Common myeloid progenitor, CD34-positive (primary cell): ENCODE results near the gene PLA2G2D.

Experiments used
- CTCF ChIA-PET: fragments of 350-600 bp; sonication (Branson Sonifier 250); formaldehyde crosslinking; loops from one replicate; lab custom pipeline; 2021; ENCODE audit warnings: antibody characterized with exemption; lab: Charles Lee
- POLR2A ChIA-PET: fragments of 350-600 bp; sonication (Branson Sonifier 250); formaldehyde crosslinking; loops from one replicate; lab custom pipeline; 2021; ENCODE audit warnings: antibody characterized with exemption; lab: Charles Lee
- DNase-seq, 3 donors: peaks; one replicate each; pipeline versions ENCODE4 v3.0.0 to v3.0.0-alpha.2; 2013
- H3K27ac ChIP-seq, 2 experiments: 1 replicate in 1 of 2; 2 replicates in 1 of 2; pipeline ENCODE4 v1.7.0; 2013; ENCODE audit warnings: inconsistent platforms in 2 of 2, low read length in 2 of 2, mild to moderate bottlenecking in 2 of 2, low read depth in 1 of 2, moderate library complexity in 1 of 2; ENCODE audit not compliant: severe bottlenecking in 2 of 2, insufficient read depth in 1 of 2, poor library complexity in 1 of 2
- H3K27me3 ChIP-seq, 5 experiments: replicated peaks in 2 of 5; 1 replicate in 3 of 5; 2 replicates in 2 of 5; pipeline versions ENCODE4 v1.6.1 to v1.7.0; 2013; ENCODE audit warnings: low read length in 4 of 5, mild to moderate bottlenecking in 2 of 5, moderate library complexity in 2 of 5, inconsistent platforms in 1 of 5; ENCODE audit not compliant: insufficient read depth in 5 of 5, control insufficient read depth in 4 of 5
- H3K36me3 ChIP-seq, 4 experiments: 1 replicate in 2 of 4; 2 replicates in 2 of 4; pipeline versions ENCODE4 v1.6.1 to v1.7.0; 2013; ENCODE audit warnings: low read length in 3 of 4, control low read depth in 1 of 4, mild to moderate bottlenecking in 1 of 4; ENCODE audit not compliant: control insufficient read depth in 4 of 4, insufficient read depth in 4 of 4
- H3K4me1 ChIP-seq, 4 experiments: 1 replicate in 3 of 4; 2 replicates in 1 of 4; pipeline versions ENCODE4 v1.6.1 to v1.7.1; 2013; ENCODE audit warnings: low read length in 3 of 4, mild to moderate bottlenecking in 3 of 4, control low read depth in 1 of 4, inconsistent platforms in 1 of 4, moderate library complexity in 1 of 4; ENCODE audit not compliant: control insufficient read depth in 4 of 4, insufficient read depth in 4 of 4; ENCODE audit errors: control extremely low read depth in 1 of 4
- H3K4me3 ChIP-seq, 7 experiments: 1 replicate in 4 of 7; 2 replicates in 3 of 7; pipeline versions ENCODE4 v1.5.1 to v1.7.0; 2013; ENCODE audit warnings: mild to moderate bottlenecking in 7 of 7, low read length in 6 of 7, moderate library complexity in 6 of 7, inconsistent platforms in 2 of 7, low read depth in 2 of 7, control low read depth in 1 of 7; ENCODE audit not compliant: insufficient read depth in 4 of 7, control insufficient read depth in 1 of 7; ENCODE audit errors: extremely low read depth in 1 of 7
- H3K9me3 ChIP-seq, 5 experiments: 1 replicate in 4 of 5; 2 replicates in 1 of 5; pipeline versions ENCODE4 v1.6.1 to v1.7.1; 2013; ENCODE audit warnings: low read length in 4 of 5, mild to moderate bottlenecking in 2 of 5, inconsistent platforms in 1 of 5, low read depth in 1 of 5, moderate library complexity in 1 of 5; ENCODE audit not compliant: control insufficient read depth in 4 of 5, insufficient read depth in 2 of 5; ENCODE audit errors: control extremely low read depth in 1 of 5
- WGBS: methylation state at CpG from one replicate; pipeline ENCODE4 v1.1.5; 2013; ENCODE audit not compliant: insufficient coverage; 5-methylcytosine and 5-hydroxymethylcytosine counted together

PLA2G2D gene

GRCh38 chr1:20080441-20081352 lies 38.6 kb downstream of the PLA2G2D start:
- no peaks in the 10 kb centered on the region for H3K36me3 ChIP-seq
- peaks cover 0 to 21% (median 12%) of the 10 kb centered on the region in 4 experiments for H3K4me1 ChIP-seq
- H3K27ac ChIP-seq, result no peak overlapping the region
- peak; percentile 24 to 70 (median 64) for DNase-seq
- H3K27me3 ChIP-seq, result peaks cover 0 to 13% (median 5%) of the 10 kb centered on the region in 5 experiments
- CTCF ChIA-PET, result interaction anchor here (1.0 to 1.7 kb wide), 2 partner anchors 13 to 17 kb away, joined by 3 read pairs; no protein-coding TSS in a partner anchor
- H3K4me3 ChIP-seq, result peak overlapping the region in 1 of 7 experiments; percentile 40
- 9% methylated on average over 13 of the region's 20 CpGs for WGBS
- H3K9me3 ChIP-seq, result no peaks in the 10 kb centered on the region
- POLR2A ChIA-PET, result no interaction called here

GRCh38 chr1:20079661-20080305 lies 39.6 kb downstream of the PLA2G2D start:
- 28% methylated on average over 6 of the region's 8 CpGs for WGBS
- Histone ChIP-seq H3K4me1 (peaks cover 0 to 21% (median 12%) of the 10 kb centered on the region in 4 experiments), H3K27ac (no peak overlapping the region), H3K36me3 (no peaks in the 10 kb centered on the region), H3K9me3 (no peaks in the 10 kb centered on the region), H3K27me3 (peaks cover 0 to 13% (median 5%) of the 10 kb centered on the region in 5 experiments), H3K4me3 (no peak overlapping the region)
- DNase-seq, result peak in 1 of 3 donors; percentile 14
- ChIA-PET CTCF (interaction anchor here (1.0 kb wide), 1 partner anchor 18 kb away, joined by 3 read pairs; no protein-coding TSS in a partner anchor), POLR2A (no interaction called here)

- Histone ChIP-seq H3K36me3 (no peaks in the 10 kb centered on the region), H3K4me1 (peaks cover 0 to 21% (median 12%) of the 10 kb centered on the region in 4 experiments), H3K9me3 (no peaks in the 10 kb centered on the region), H3K4me3 (no peak overlapping the region), H3K27ac (no peak overlapping the region), H3K27me3 (peaks cover 0 to 13% (median 5%) of the 10 kb centered on the region in 5 experiments)
- DNase-seq, result no peak
- POLR2A ChIA-PET, result no interaction called here
- CTCF ChIA-PET, result no interaction called here
- WGBS, result 98% methylated on average over 5 of the region's 5 CpGs
These were observed 40.6 kb downstream of the PLA2G2D start for GRCh38 chr1:20078711-20079110.

GRCh38 chr1:20078171-20078651 lies 41.1 kb downstream of the PLA2G2D start:
- POLR2A ChIA-PET, result no interaction called here
- peaks cover 0 to 13% (median 5%) of the 10 kb centered on the region in 5 experiments for H3K27me3 ChIP-seq
- 88% methylated on average over 4 of the region's 8 CpGs for WGBS

GRCh38 chr1:20076710-20077461 lies 42.5 kb downstream of the PLA2G2D start:
- peaks cover 0 to 13% (median 5%) of the 10 kb centered on the region in 5 experiments for H3K27me3 ChIP-seq
- ChIA-PET CTCF (no interaction called here), POLR2A (no interaction called here)
- peaks cover 0 to 21% (median 12%) of the 10 kb centered on the region in 4 experiments for H3K4me1 ChIP-seq
- no peak overlapping the region for H3K4me3 ChIP-seq
- DNase-seq, result peak in 1 of 3 donors; percentile 14
- H3K9me3 ChIP-seq, result no peaks in the 10 kb centered on the region
- H3K27ac ChIP-seq, result no peak overlapping the region
- no peaks in the 10 kb centered on the region for H3K36me3 ChIP-seq
- 97% methylated on average over 4 of the region's 5 CpGs for WGBS

More at GRCh38 chr1:20078171-20078651, 41.1 kb downstream of the PLA2G2D start:
- Histone ChIP-seq H3K4me1 (peaks cover 0 to 21% (median 12%) of the 10 kb centered on the region in 4 experiments), H3K4me3 (no peak overlapping the region), H3K9me3 (no peaks in the 10 kb centered on the region), H3K36me3 (no peaks in the 10 kb centered on the region), H3K27ac (no peak overlapping the region)
- CTCF ChIA-PET, result no interaction called here
- no peak for DNase-seq

DNA sequence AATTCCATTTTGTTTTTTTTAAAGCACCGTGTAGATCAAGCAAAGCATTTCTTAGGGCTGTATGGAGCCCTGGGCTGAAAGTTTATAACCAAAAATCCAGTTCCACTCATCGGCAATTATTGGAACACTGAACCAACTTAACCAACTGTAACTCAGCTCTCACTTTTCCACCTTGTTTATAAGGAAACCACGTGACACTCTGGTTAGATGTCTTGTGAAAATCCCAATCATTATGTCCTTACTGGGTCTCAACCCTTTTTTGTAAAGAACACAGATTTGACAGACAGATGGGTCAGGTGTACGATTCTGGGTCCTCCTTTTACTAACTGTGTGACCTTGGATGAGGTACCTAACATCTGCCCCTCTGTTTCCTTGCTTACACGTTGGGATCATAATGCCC lies 43.1 kb downstream of the PLA2G2D start:
- H3K4me1 ChIP-seq, result peaks cover 0 to 18% (median 9%) of the 10 kb centered on the region in 4 experiments
- POLR2A ChIA-PET, result no interaction called here
- H3K27ac ChIP-seq, result no peak overlapping the region
- CTCF ChIA-PET, result no interaction called here
- no peaks in the 10 kb centered on the region for H3K9me3 ChIP-seq
- peaks cover 0 to 13% (median 5%) of the 10 kb centered on the region in 5 experiments for H3K27me3 ChIP-seq
- WGBS, result 91% methylated on average over 5 of the region's 5 CpGs
- H3K4me3 ChIP-seq, result no peak overlapping the region
- no peaks in the 10 kb centered on the region for H3K36me3 ChIP-seq
- no peak for DNase-seq
